Liver (tissue), 9 donors: ENCODE measurements around the gene RADX. TPM values are rescaled to one million over a fixed set of nuclear protein-coding genes. Genes with fewer than 3 reads are reported as not detected.

ENCODE experiments used
- DNase-seq: peaks from one replicate; pipeline ENCODE4 v3.0.0-alpha.2; 2017; ENCODE audit warnings: low spot score
- H3K27ac ChIP-seq, 2 donors: one replicate each; pipeline ENCODE4 v1.7.0; 2013; ENCODE audit warnings: inconsistent platforms in 2 of 2, low read length in 2 of 2, control low read depth in 1 of 2, low read depth in 1 of 2, mild to moderate bottlenecking in 1 of 2
- H3K27me3 ChIP-seq, 4 donors: one replicate each; pipeline versions ENCODE4 v1.6.1 to v1.7.0; 2013; ENCODE audit warnings: low read length in 3 of 4, inconsistent platforms in 1 of 4, mild to moderate bottlenecking in 1 of 4, moderate library complexity in 1 of 4; ENCODE audit not compliant: control insufficient read depth in 4 of 4, insufficient read depth in 4 of 4
- H3K36me3 ChIP-seq, 4 donors: one replicate each; pipeline versions ENCODE4 v1.6.1 to v1.7.0; 2013; ENCODE audit warnings: low read length in 3 of 4, mild to moderate bottlenecking in 3 of 4, low read depth in 1 of 4, moderate library complexity in 1 of 4; ENCODE audit not compliant: control insufficient read depth in 4 of 4, insufficient read depth in 3 of 4
- H3K4me1 ChIP-seq, 4 donors: one replicate each; pipeline versions ENCODE4 v1.6.1 to v1.7.0; 2013; ENCODE audit warnings: low read length in 3 of 4, mild to moderate bottlenecking in 3 of 4, moderate library complexity in 1 of 4; ENCODE audit not compliant: control insufficient read depth in 4 of 4, insufficient read depth in 4 of 4
- H3K4me3 ChIP-seq, 3 donors: one replicate each; pipeline versions ENCODE4 v1.6.1 to v1.7.0; 2013; ENCODE audit warnings: low read length in 3 of 3, control low read depth in 1 of 3, low read depth in 1 of 3, mild to moderate bottlenecking in 1 of 3
- H3K9ac ChIP-seq, 2 donors: one replicate each; pipeline ENCODE4 v1.7.0; 2013; ENCODE audit warnings: low read length in 2 of 2, mild to moderate bottlenecking in 2 of 2, moderate library complexity in 2 of 2, control low read depth in 1 of 2, low read depth in 1 of 2
- H3K9me3 ChIP-seq, 4 donors: one replicate each; pipeline versions ENCODE4 v1.6.1 to v1.7.0; 2013; ENCODE audit warnings: low read length in 3 of 4; ENCODE audit not compliant: control insufficient read depth in 4 of 4
- EGR1 ChIP-seq, 2 donors: IDR thresholded peaks; 2 replicates each; pipeline ENCODE4 v1.6.1; 2016 to 2018; ENCODE audit warnings: antibody characterized with exemption in 2 of 2, low read depth in 2 of 2
- FOXA1 ChIP-seq: IDR thresholded peaks from 2 replicates; pipeline ENCODE4 v1.6.1; 2016; ENCODE audit warnings: antibody characterized with exemption
- FOXA2 ChIP-seq: IDR thresholded peaks from 2 replicates; pipeline ENCODE4 v1.6.1; 2016; ENCODE audit warnings: antibody characterized with exemption
- GABPA ChIP-seq, 2 donors: IDR thresholded peaks in 1 of 2; conservative IDR thresholded peaks in 1 of 2; 2 replicates each; pipeline ENCODE4 v1.6.1; 2016; ENCODE audit warnings: antibody characterized with exemption in 2 of 2, mild to moderate bottlenecking in 1 of 2, moderate library complexity in 1 of 2
- HNF4A ChIP-seq, 2 donors: conservative IDR thresholded peaks; 2 replicates each; pipeline ENCODE4 v1.6.1; 2016; ENCODE audit warnings: antibody characterized with exemption in 2 of 2, mild to moderate bottlenecking in 2 of 2
- HNF4G ChIP-seq: IDR thresholded peaks from 2 replicates; pipeline ENCODE4 v1.6.1; 2016; ENCODE audit warnings: antibody characterized with exemption
- JUND ChIP-seq, 2 donors: IDR thresholded peaks; 2 replicates each; pipeline ENCODE4 v1.6.1; 2016; ENCODE audit warnings: antibody characterized with exemption in 2 of 2
- NR2F2 ChIP-seq: IDR thresholded peaks from 2 replicates; pipeline ENCODE4 v1.6.1; 2016; ENCODE audit warnings: antibody characterized with exemption
- RAD21 ChIP-seq, 2 donors: IDR thresholded peaks; 2 replicates each; pipeline ENCODE4 v1.6.1; 2016; ENCODE audit warnings: antibody characterized with exemption in 2 of 2, mild to moderate bottlenecking in 2 of 2
- RXRA ChIP-seq, 2 donors: IDR thresholded peaks; 2 replicates each; pipeline ENCODE4 v1.6.1; 2017 to 2018; ENCODE audit warnings: antibody characterized with exemption in 2 of 2, mild to moderate bottlenecking in 1 of 2
- SP1 ChIP-seq: IDR thresholded peaks from 2 replicates; pipeline ENCODE4 v1.6.1; 2018; ENCODE audit warnings: antibody characterized with exemption, mild to moderate bottlenecking
- TAF1 ChIP-seq: conservative IDR thresholded peaks from 2 replicates; pipeline ENCODE4 v1.6.1; 2016; ENCODE audit warnings: antibody characterized with exemption, mild to moderate bottlenecking
- YY1 ChIP-seq: IDR thresholded peaks from 2 replicates; pipeline ENCODE4 v1.6.1; 2016; ENCODE audit warnings: antibody characterized with exemption, mild to moderate bottlenecking
- WGBS: extraction: QIAGEN DNeasy Blood & Tissue Kit; methylation state at CpG from one replicate; pipeline ENCODE4 v1.1.7; 2013; 5-methylcytosine and 5-hydroxymethylcytosine counted together
- polyA plus RNA-seq, 2 donors: library from polyadenylated mRNA; stranded (reverse) in 1 of 2; unstranded in 1 of 2; fragments of 200-250 nt in 1 of 2; fragments of >200 nt in 1 of 2; fragmentation: Nextera tagmentation in 1 of 2; extraction: Ambion mirVana in 1 of 2; gene quantifications; one replicate each; pipeline versions ENCODE4 v1.2.1 to v1.2.3, GENCODE V29; 2013 to 2015
- total RNA-seq, 2 donors: library from RNA; depleted of rRNA; stranded (reverse); fragments of >200 nt; gene quantifications; one replicate each; pipeline ENCODE4 v1.2.3, GENCODE V29; 2014
- TF ChIP-seq, protein P1 (sequence below): IDR thresholded peaks from 2 replicates; pipeline ENCODE4 v1.6.1; 2016; ENCODE audit warnings: antibody characterized with exemption
- TF ChIP-seq, protein P2 (sequence below): fragments of 150-350 bp; IDR thresholded peaks from 2 replicates; pipeline ENCODE4 v1.5.1; 2017; ENCODE audit warnings: improper control_type of control experiment, low read depth, low read length; ENCODE audit not compliant: missing input control
- TF ChIP-seq, protein P3 (sequence below): IDR thresholded peaks from 2 replicates; pipeline ENCODE4 v1.6.1; 2016; ENCODE audit warnings: antibody characterized with exemption
- TF ChIP-seq, protein P4 (sequence below): IDR thresholded peaks from 2 replicates; pipeline ENCODE4 v1.6.1; 2016; ENCODE audit warnings: antibody characterized with exemption
- TF ChIP-seq, protein P5 (sequence below): IDR thresholded peaks from 2 replicates; pipeline ENCODE4 v1.6.1; 2016; ENCODE audit warnings: antibody characterized with exemption, mild to moderate bottlenecking
- donor health status: healthy.
- donor health status: healthy.
- donor health status: healthy.
- donor health status: healthy.
- donor health status: healthy.

The RADX gene
- total and polyA plus RNA-seq, 4 donors: 0.46 to 2.3 (median 0.95) TPM

DNA sequence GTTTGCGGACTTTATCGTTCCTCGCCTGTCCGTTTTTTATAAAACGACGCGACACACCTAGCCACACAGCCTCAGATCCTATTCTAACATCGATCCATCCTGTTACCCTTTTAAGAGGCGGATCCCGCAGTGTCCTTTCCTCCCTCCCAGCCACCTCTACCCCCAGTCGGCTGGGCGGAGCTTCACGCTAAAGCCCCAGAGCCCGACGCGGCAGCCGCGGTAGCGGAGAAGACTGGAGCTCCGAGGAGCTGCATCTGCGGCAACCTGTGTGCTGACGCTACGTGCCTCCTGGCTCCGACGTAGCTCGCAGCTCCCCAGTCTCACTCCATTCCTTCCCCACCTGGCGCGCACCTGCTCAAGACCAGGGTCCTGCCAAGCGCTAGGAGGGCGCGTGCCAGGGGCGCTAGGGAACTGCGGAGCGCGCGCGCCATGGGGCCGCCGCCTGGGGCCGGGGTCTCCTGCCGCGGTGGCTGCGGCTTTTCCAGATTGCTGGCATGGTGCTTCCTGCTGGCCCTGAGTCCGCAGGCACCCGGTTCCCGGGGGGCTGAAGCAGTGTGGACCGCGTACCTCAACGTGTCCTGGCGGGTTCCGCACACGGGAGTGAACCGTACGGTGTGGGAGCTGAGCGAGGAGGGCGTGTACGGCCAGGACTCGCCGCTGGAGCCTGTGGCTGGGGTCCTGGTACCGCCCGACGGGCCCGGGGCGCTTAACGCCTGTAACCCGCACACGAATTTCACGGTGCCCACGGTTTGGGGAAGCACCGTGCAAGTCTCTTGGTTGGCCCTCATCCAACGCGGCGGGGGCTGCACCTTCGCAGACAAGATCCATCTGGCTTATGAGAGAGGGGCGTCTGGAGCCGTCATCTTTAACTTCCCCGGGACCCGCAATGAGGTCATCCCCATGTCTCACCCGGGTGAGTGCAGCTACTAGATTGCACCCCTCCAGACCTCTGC, 115.0 kb downstream of the RADX start, which contains the start of gene RNF128:
RNF128 (plus strand) TSS at position 217 of the 953 bp plus-strand sequence; CDS start at position 430, 213 bp downstream.
- H3K36me3 ChIP-seq: no peaks in the 10 kb centered on the region
- H3K4me1 ChIP-seq: peaks cover 0 to 12% (median 4%) of the 10 kb centered on the region in 4 donors
- TF ChIP-seq JUND (IDR thresholded peaks at IDR 0.05): no peak
- TF ChIP-seq EGR1 (IDR thresholded peaks at IDR 0.05; ENCODE audit: low read depth in 2 of 2): no peak
- TF ChIP-seq SP1: peak; percentile 34
- peak; percentile 69 for TF ChIP-seq TAF1
- no peak for TF ChIP-seq FOXA2
- peak; percentile 62 for TF ChIP-seq YY1
- TF ChIP-seq, protein P1, sequence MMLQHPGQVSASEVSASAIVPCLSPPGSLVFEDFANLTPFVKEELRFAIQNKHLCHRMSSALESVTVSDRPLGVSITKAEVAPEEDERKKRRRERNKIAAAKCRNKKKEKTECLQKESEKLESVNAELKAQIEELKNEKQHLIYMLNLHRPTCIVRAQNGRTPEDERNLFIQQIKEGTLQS: no peak
- TF ChIP-seq HNF4A (conservative IDR thresholded peaks at IDR 0.05): peak in 1 of 2 donors; percentile 45
- TF ChIP-seq, protein P2, sequence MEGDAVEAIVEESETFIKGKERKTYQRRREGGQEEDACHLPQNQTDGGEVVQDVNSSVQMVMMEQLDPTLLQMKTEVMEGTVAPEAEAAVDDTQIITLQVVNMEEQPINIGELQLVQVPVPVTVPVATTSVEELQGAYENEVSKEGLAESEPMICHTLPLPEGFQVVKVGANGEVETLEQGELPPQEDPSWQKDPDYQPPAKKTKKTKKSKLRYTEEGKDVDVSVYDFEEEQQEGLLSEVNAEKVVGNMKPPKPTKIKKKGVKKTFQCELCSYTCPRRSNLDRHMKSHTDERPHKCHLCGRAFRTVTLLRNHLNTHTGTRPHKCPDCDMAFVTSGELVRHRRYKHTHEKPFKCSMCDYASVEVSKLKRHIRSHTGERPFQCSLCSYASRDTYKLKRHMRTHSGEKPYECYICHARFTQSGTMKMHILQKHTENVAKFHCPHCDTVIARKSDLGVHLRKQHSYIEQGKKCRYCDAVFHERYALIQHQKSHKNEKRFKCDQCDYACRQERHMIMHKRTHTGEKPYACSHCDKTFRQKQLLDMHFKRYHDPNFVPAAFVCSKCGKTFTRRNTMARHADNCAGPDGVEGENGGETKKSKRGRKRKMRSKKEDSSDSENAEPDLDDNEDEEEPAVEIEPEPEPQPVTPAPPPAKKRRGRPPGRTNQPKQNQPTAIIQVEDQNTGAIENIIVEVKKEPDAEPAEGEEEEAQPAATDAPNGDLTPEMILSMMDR: no peak
- TF ChIP-seq RXRA (IDR thresholded peaks at IDR 0.05): peak in 1 of 2 donors; percentile 26
- TF ChIP-seq, protein P3, sequence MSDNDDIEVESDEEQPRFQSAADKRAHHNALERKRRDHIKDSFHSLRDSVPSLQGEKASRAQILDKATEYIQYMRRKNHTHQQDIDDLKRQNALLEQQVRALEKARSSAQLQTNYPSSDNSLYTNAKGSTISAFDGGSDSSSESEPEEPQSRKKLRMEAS: no peak
- TF ChIP-seq NR2F2: no peak
- TF ChIP-seq HNF4G: no peak
- TF ChIP-seq, protein P4, sequence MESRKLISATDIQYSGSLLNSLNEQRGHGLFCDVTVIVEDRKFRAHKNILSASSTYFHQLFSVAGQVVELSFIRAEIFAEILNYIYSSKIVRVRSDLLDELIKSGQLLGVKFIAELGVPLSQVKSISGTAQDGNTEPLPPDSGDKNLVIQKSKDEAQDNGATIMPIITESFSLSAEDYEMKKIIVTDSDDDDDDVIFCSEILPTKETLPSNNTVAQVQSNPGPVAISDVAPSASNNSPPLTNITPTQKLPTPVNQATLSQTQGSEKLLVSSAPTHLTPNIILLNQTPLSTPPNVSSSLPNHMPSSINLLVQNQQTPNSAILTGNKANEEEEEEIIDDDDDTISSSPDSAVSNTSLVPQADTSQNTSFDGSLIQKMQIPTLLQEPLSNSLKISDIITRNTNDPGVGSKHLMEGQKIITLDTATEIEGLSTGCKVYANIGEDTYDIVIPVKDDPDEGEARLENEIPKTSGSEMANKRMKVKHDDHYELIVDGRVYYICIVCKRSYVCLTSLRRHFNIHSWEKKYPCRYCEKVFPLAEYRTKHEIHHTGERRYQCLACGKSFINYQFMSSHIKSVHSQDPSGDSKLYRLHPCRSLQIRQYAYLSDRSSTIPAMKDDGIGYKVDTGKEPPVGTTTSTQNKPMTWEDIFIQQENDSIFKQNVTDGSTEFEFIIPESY: no peak
- TF ChIP-seq GABPA (IDR thresholded peaks at IDR 0.05 in 1 of 2, conservative IDR thresholded peaks at IDR 0.05 in 1 of 2): no peak
- no peak for TF ChIP-seq FOXA1
- TF ChIP-seq RAD21 (IDR thresholded peaks at IDR 0.05): peak; percentile 7 to 49
- TF ChIP-seq, protein P5, sequence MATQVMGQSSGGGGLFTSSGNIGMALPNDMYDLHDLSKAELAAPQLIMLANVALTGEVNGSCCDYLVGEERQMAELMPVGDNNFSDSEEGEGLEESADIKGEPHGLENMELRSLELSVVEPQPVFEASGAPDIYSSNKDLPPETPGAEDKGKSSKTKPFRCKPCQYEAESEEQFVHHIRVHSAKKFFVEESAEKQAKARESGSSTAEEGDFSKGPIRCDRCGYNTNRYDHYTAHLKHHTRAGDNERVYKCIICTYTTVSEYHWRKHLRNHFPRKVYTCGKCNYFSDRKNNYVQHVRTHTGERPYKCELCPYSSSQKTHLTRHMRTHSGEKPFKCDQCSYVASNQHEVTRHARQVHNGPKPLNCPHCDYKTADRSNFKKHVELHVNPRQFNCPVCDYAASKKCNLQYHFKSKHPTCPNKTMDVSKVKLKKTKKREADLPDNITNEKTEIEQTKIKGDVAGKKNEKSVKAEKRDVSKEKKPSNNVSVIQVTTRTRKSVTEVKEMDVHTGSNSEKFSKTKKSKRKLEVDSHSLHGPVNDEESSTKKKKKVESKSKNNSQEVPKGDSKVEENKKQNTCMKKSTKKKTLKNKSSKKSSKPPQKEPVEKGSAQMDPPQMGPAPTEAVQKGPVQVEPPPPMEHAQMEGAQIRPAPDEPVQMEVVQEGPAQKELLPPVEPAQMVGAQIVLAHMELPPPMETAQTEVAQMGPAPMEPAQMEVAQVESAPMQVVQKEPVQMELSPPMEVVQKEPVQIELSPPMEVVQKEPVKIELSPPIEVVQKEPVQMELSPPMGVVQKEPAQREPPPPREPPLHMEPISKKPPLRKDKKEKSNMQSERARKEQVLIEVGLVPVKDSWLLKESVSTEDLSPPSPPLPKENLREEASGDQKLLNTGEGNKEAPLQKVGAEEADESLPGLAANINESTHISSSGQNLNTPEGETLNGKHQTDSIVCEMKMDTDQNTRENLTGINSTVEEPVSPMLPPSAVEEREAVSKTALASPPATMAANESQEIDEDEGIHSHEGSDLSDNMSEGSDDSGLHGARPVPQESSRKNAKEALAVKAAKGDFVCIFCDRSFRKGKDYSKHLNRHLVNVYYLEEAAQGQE: peak; percentile 62
- peak within 1 kb of the TSS; percentile 73 to 76 for H3K9ac ChIP-seq
- WGBS: 1% methylated on average over 79 of the region's 79 CpGs
- peaks cover 0 to 11% (median 0%) of the 10 kb centered on the region in 4 donors for H3K27me3 ChIP-seq
- peak; percentile 59 for DNase-seq
- H3K9me3 ChIP-seq: no peaks in the 10 kb centered on the region
- peak within 1 kb of the TSS; percentile 80 to 86 for H3K27ac ChIP-seq
- H3K4me3 ChIP-seq: peak within 1 kb of the TSS; percentile 44 to 84 (median 84)
